Gastrocnemius medialis (tissue), 4 donors: Measurements from ENCODE around the gene SYTL1. TPM values are rescaled to one million over a fixed set of nuclear protein-coding genes. Genes with fewer than 3 reads are reported as not detected.

ENCODE experiments used
- ATAC-seq, 2 donors: fragments of 150-250 bp; one replicate each; pipeline ENCODE4 v1.9.1; 2016
- DNase-seq, 2 donors: peaks; one replicate each; pipeline ENCODE4 v3.0.0-alpha.2; 2019
- H3K27ac ChIP-seq, 4 donors: fragments of 200-600 bp; sonication (generic); 1 replicate in 1 of 4; 2 replicates in 3 of 4; pipeline ENCODE4 v1.5.1; 2016 to 2018; ENCODE audit warnings: mild to moderate bottlenecking in 2 of 4, moderate library complexity in 1 of 4
- H3K27me3 ChIP-seq, 3 donors: fragments of 200-600 bp; sonication (generic) in 2 of 3; 1 replicate in 1 of 3; 2 replicates in 2 of 3; pipeline versions ENCODE4 v1.5.1 to v1.6.0; 2016 to 2019; ENCODE audit warnings: mild to moderate bottlenecking in 1 of 3, moderate library complexity in 1 of 3
- H3K36me3 ChIP-seq, 2 donors: fragments of 200-600 bp; sonication (generic) in 1 of 2; one replicate each; pipeline ENCODE4 v1.5.1; 2017 to 2018
- H3K4me1 ChIP-seq, 2 donors: fragments of 200-600 bp; sonication (generic) in 1 of 2; one replicate each; pipeline ENCODE4 v1.5.1; 2016 to 2017; ENCODE audit warnings: mild to moderate bottlenecking in 2 of 2
- H3K4me3 ChIP-seq, 4 donors: fragments of 200-600 bp; sonication (generic) in 3 of 4; 1 replicate in 1 of 4; 2 replicates in 3 of 4; pipeline ENCODE4 v1.5.1; 2016 to 2019; ENCODE audit warnings: mild to moderate bottlenecking in 2 of 4
- H3K9me3 ChIP-seq, 3 donors: fragments of 200-600 bp; sonication (generic) in 2 of 3; 1 replicate in 1 of 3; 2 replicates in 2 of 3; pipeline ENCODE4 v1.5.1; 2016 to 2019
- POLR2A ChIP-seq, 2 donors: fragments of 450-650 bp; IDR thresholded peaks; one replicate each; pipeline ENCODE4 v1.6.1; 2017; ENCODE audit warnings: antibody characterized with exemption in 2 of 2, mild to moderate bottlenecking in 2 of 2, moderate library complexity in 2 of 2
- in situ Hi-C, 4 donors: fragments of 200-750 bp; cut with MboI; loops; one replicate each; pipeline versions ENCODE4 v1.15.0 to v1.8.0; 2017; ENCODE audit warnings: low sequenced_read_pairs in 4 of 4
- intact Hi-C: fragments of 100-400 bp; cut with DNase I; formaldehyde crosslinking; loops from one replicate; pipeline ENCODE4 v1.15.1; 2023; ENCODE audit warnings: low total_unique reads
- total RNA-seq, 4 donors: library from RNA; depleted of rRNA; stranded (reverse); fragments of >200 nt; gene quantifications; one replicate each; pipeline versions ENCODE4 v1.1.0 to v1.2.3, GENCODE V29; 2016
- TF ChIP-seq, protein P1 (sequence below), 5 experiments: fragments of 450-650 bp in 3 of 5; fragments of 200-600 bp in 2 of 5; sonication (generic) in 2 of 5; IDR thresholded peaks in 4 of 5; conservative IDR thresholded peaks in 1 of 5; 1 replicate in 4 of 5; 2 replicates in 1 of 5; pipeline ENCODE4 v1.5.1; 2016 to 2019; ENCODE audit warnings: antibody characterized with exemption in 5 of 5, mild to moderate bottlenecking in 3 of 5, moderate library complexity in 3 of 5

The SYTL1 gene
- total RNA-seq, 4 donors from 2014 or later: 0.66 TPM; not detected in 3

DNA sequence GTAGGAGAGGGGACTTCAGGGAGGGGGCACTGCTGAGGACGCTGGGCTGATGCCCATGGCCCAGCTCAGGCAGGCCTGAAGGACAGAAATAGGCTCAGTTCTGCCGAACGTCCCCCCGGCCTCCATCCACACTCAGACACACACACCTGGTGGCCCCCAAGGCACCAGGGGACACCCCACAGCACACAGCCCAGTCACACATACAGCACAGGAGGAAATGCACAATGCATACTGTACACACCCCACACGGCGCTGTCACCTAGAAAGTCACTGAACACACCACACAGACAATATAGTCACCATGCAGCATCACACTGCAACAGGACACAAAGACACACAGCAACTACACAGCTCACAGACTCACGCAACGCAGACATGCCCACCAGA is 562 bp downstream of the SYTL1 start:
- no peaks in the 10 kb centered on the region for H3K4me1 ChIP-seq
- H3K4me3 ChIP-seq: no peak overlapping the region
- TF ChIP-seq, protein P1, sequence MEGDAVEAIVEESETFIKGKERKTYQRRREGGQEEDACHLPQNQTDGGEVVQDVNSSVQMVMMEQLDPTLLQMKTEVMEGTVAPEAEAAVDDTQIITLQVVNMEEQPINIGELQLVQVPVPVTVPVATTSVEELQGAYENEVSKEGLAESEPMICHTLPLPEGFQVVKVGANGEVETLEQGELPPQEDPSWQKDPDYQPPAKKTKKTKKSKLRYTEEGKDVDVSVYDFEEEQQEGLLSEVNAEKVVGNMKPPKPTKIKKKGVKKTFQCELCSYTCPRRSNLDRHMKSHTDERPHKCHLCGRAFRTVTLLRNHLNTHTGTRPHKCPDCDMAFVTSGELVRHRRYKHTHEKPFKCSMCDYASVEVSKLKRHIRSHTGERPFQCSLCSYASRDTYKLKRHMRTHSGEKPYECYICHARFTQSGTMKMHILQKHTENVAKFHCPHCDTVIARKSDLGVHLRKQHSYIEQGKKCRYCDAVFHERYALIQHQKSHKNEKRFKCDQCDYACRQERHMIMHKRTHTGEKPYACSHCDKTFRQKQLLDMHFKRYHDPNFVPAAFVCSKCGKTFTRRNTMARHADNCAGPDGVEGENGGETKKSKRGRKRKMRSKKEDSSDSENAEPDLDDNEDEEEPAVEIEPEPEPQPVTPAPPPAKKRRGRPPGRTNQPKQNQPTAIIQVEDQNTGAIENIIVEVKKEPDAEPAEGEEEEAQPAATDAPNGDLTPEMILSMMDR (IDR thresholded peaks at IDR 0.05 in 4 of 5, conservative IDR thresholded peaks at IDR 0.05 in 1 of 5): no peak
- TF ChIP-seq POLR2A (IDR thresholded peaks at IDR 0.05): no peak
- no peak overlapping the region for H3K27ac ChIP-seq
- no peak for DNase-seq
- in situ Hi-C loops (no loop called here), intact Hi-C loops (no loop called here)
- H3K9me3 ChIP-seq: no peaks in the 10 kb centered on the region
- no peak for ATAC-seq
- peaks cover 0 to 6% (median under 1%) of the 10 kb centered on the region in 3 donors for H3K27me3 ChIP-seq
- H3K36me3 ChIP-seq: no peaks in the 10 kb centered on the region

DNA sequence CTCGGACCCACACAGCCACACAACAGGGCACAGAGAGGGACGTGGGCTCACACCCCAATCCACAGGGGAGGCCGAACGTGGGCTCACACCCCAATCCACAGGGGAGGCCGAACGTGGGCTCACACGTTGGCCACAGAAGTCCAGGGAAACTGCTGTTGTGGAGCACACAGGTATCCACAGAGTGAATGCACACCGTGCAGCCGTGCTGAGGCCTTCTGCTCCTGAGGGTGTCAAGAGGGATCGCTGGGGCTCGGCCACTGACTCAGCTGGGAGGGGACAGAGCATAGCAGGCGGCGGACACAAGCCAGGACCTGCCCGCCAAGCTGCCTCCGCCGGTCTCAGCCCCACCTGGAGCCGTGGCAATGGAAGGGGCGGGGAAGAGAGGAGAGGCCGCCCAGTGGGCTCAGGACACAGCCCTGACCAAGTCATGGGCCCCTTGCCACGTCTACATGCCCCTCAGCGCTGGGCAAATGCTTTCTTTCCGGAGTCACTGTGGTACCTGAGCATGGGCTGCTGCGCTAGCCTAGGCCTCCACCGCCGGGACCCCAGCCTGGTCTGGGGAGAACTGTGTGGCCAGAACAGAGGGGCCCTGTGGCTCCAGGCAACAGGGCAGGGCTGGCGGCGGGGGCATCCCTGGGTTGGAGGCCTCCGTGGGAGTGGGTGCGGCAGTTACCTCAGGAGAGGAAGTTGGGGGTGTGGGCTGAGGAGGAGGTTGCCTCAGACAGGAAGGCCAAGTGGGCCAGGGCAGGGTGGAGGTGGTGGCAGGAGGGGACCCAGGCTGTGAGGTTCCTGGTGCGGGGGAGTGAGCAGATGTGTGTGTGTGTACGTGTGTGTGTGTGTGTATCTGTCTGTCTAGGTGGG is 1.2 kb downstream of the SYTL1 start:
- no peak overlapping the region for H3K27ac ChIP-seq
- H3K36me3 ChIP-seq: no peaks in the 10 kb centered on the region
- intact Hi-C loops: no loop called here

DNA sequence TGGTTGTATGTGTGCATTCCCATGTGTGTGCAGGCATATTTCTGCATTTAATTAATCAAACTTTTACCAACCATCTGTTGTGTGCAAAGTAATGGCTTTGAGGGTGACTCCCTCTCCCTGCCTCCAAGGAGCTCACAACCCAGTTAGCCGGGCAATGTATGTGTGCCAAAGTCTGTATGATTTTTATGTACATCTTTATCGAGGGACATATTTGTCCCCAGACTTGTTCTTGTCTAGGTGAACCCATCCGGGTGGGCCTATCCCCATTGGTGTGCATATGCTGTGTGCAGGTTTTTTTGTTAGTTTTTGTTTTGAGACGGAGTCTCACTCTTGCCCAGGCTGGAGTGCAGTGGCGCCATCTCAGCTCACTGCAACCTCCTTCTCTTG is 1.8 kb downstream of the SYTL1 start:
- H3K36me3 ChIP-seq: no peaks in the 10 kb centered on the region
- TF ChIP-seq, protein P1 (IDR thresholded peaks at IDR 0.05 in 4 of 5, conservative IDR thresholded peaks at IDR 0.05 in 1 of 5): no peak
- no peak for TF ChIP-seq POLR2A (IDR thresholded peaks at IDR 0.05)
- in situ Hi-C loops: no loop called here
- intact Hi-C loops: no loop called here
- peaks cover 3 to 9% (median 8%) of the 10 kb centered on the region in 3 donors for H3K27me3 ChIP-seq
- no peak overlapping the region for H3K4me3 ChIP-seq
- ATAC-seq (no peak), DNase-seq (no peak)
- no peaks in the 10 kb centered on the region for H3K9me3 ChIP-seq
- H3K27ac ChIP-seq: no peak overlapping the region
- H3K4me1 ChIP-seq: no peaks in the 10 kb centered on the region

More for the DNA sequence above, 1.2 kb downstream of the SYTL1 start:
- in situ Hi-C loops: no loop called here
- TF ChIP-seq POLR2A (IDR thresholded peaks at IDR 0.05): no peak
- TF ChIP-seq, protein P1 (IDR thresholded peaks at IDR 0.05 in 4 of 5, conservative IDR thresholded peaks at IDR 0.05 in 1 of 5): no peak
- H3K4me3 ChIP-seq: no peak overlapping the region
- H3K9me3 ChIP-seq: no peaks in the 10 kb centered on the region
- H3K4me1 ChIP-seq: no peaks in the 10 kb centered on the region
- ATAC-seq (no peak), DNase-seq (no peak)
- H3K27me3 ChIP-seq: peaks cover 0 to 6% (median 6%) of the 10 kb centered on the region in 3 donors

DNA sequence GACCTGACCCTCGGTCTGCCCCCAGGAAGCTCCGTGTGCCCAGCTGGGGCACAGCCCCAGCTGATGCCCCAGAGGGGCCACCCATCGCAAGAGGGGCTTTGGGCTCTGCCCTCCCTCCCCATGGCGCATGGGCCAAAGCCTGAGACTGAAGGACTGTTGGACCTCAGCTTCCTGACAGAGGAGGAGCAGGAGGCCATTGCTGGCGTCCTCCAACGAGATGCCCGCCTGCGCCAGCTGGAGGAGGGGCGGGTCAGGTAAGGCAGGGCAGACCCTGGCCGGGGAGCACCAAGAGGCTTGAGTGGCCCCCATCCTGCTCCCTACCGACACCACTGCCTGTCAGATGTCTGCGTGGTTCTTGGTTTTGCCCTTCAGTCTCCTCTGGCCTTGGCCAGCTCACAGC is 3.5 kb downstream of the SYTL1 start:
- Histone ChIP-seq H3K27me3 (peaks cover 16 to 26% (median 23%) of the 10 kb centered on the region in 3 donors), H3K9me3 (no peaks in the 10 kb centered on the region), H3K4me1 (peaks cover 0 to 9% of the 10 kb centered on the region in 2 donors), H3K36me3 (no peaks in the 10 kb centered on the region), H3K27ac (no peak overlapping the region), H3K4me3 (no peak overlapping the region)
- in situ Hi-C loops (no loop called here), intact Hi-C loops (no loop called here)
- no peak for TF ChIP-seq POLR2A (IDR thresholded peaks at IDR 0.05)
- TF ChIP-seq, protein P1 (IDR thresholded peaks at IDR 0.05 in 4 of 5, conservative IDR thresholded peaks at IDR 0.05 in 1 of 5): no peak
- ATAC-seq (no peak), DNase-seq (no peak)
